ENCODE data around the gene ANAPC2. TPM values are rescaled to one million over a fixed set of nuclear protein-coding genes. Genes with fewer than 3 reads are reported as not detected.

Gene ANAPC2
- total RNA-seq, 1 donor from 2014 or later = 65.0 TPM

- Mint-ChIP-seq H3K4me1 (ENCODE audit: unreplicated experiment) (no peaks in the 10 kb centered on the region), H3K27ac (no peak overlapping the region), H3K27me3 (peaks cover 80% of the 10 kb centered on the region), H3K4me3 (no peak overlapping the region), H3K9me3 (no peaks in the 10 kb centered on the region), H3K36me3 (no peaks in the 10 kb centered on the region)
- TF ChIP-seq, protein P1, sequence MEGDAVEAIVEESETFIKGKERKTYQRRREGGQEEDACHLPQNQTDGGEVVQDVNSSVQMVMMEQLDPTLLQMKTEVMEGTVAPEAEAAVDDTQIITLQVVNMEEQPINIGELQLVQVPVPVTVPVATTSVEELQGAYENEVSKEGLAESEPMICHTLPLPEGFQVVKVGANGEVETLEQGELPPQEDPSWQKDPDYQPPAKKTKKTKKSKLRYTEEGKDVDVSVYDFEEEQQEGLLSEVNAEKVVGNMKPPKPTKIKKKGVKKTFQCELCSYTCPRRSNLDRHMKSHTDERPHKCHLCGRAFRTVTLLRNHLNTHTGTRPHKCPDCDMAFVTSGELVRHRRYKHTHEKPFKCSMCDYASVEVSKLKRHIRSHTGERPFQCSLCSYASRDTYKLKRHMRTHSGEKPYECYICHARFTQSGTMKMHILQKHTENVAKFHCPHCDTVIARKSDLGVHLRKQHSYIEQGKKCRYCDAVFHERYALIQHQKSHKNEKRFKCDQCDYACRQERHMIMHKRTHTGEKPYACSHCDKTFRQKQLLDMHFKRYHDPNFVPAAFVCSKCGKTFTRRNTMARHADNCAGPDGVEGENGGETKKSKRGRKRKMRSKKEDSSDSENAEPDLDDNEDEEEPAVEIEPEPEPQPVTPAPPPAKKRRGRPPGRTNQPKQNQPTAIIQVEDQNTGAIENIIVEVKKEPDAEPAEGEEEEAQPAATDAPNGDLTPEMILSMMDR (conservative IDR thresholded peaks at IDR 0.05) = no peak
- no peak for DNase-seq (ENCODE audit: extremely low spot score, unreplicated experiment)
Observed at GRCh38 chr9:137160716-137161557, 27.4 kb downstream of the ANAPC2 start.

DNA sequence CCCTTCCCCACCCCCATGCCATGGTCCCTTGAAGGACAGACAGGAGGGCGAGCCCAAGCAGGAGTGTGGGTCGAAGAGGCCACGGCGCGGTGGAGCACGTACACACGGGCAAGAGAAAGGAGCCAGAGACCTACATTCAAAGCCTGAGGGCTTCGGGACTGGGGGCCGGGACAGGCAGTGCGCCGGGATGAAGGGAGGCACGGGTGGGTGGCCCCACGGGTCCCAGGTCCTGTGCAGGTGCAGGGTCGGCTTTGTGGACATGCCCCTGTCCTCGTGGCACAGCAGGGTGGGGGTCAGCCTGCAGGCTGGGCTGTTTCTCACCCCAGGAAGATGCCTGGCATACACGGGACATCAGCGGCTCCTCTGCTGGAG lies 28.3 kb downstream of the ANAPC2 start:
- Mint-ChIP-seq H3K36me3 (no peaks in the 10 kb centered on the region), H3K4me3 (no peak overlapping the region), H3K27me3 (peaks cover 77% of the 10 kb centered on the region), H3K4me1 (ENCODE audit: unreplicated experiment) (no peaks in the 10 kb centered on the region), H3K27ac (no peak overlapping the region), H3K9me3 (no peaks in the 10 kb centered on the region)
- TF ChIP-seq, protein P1 (conservative IDR thresholded peaks at IDR 0.05) = no peak
- no peak for DNase-seq (ENCODE audit: extremely low spot score, unreplicated experiment)

DNA sequence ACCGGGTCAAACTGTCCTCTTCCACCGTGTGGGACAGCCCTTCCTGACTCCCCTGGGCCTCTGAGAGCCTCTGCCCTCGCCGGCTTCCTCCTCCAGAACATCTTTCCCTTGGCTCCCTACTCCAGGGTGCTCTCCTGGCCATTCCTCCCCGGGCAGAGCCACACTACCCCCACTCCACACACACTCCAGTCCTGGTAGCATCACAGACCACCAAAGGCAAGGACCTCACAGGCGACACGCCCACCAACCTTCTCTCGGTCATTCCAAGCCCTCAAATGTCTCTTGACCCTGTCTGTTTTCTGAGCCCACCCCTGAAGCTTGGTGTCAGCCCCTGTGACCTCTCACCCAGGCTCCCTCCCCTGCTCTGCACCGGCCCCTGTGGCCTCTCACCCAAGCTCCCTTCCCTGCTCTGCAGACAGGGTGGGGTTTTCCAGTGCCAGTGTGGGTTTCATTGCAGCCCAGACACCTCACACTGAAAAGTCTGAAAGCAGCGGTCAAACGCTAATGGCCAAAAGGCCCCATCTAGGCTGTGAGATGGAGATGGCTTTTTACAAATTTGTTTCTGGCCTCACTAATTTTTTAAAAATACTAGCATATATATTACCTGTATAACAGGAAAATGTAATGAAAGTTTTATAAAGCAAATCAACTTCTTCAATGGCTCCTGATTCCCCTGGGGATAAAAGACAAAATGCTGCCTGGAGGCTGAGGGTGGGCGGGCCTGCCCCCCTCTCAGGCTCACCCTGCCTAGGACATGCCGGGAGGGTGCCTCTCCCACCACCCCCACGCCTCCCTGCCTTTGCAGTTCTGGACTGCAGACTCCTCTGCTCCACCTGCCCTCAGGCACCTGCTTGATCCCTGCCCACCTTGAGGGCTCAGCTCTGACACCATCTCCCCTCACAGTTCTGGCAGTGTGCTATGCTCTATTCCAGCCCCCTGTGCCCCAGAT lies 29.0 kb downstream of the ANAPC2 start:
- peaks cover 77% of the 10 kb centered on the region for H3K27me3 Mint-ChIP-seq
- TF ChIP-seq, protein P1 (conservative IDR thresholded peaks at IDR 0.05) = no peak
- no peaks in the 10 kb centered on the region for H3K9me3 Mint-ChIP-seq
- no peak overlapping the region for H3K4me3 Mint-ChIP-seq
- no peak for DNase-seq (ENCODE audit: extremely low spot score, unreplicated experiment)
- H3K4me1 Mint-ChIP-seq (ENCODE audit: unreplicated experiment) = no peaks in the 10 kb centered on the region
- no peaks in the 10 kb centered on the region for H3K36me3 Mint-ChIP-seq
- no peak overlapping the region for H3K27ac Mint-ChIP-seq

DNA sequence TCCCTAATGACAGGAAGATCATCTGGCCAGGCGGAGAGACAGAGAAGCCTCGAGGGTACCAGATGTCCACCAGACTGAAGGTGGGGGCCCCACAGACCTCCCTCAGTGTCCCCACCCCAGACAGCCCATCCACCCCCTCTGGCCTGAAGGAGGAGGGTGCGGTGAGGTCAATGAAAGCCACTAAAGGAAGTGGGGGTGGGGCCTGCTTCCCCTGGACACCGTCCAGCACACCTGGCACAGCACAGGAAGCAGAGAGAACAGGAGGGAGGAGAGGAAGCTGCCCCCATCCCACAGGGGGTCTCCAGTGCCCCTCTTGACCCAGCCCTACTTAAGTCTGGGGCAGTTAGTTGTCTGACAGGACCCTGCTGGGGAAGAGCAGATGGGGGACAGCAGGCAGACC lies 29.7 kb downstream of the ANAPC2 start:
- no peaks in the 10 kb centered on the region for H3K36me3 Mint-ChIP-seq
- H3K4me1 Mint-ChIP-seq (ENCODE audit: unreplicated experiment) = no peaks in the 10 kb centered on the region
- no peaks in the 10 kb centered on the region for H3K9me3 Mint-ChIP-seq
- peaks cover 73% of the 10 kb centered on the region for H3K27me3 Mint-ChIP-seq
- H3K4me3 Mint-ChIP-seq = no peak overlapping the region
- no peak overlapping the region for H3K27ac Mint-ChIP-seq
- DNase-seq (ENCODE audit: extremely low spot score, unreplicated experiment) = no peak
- TF ChIP-seq, protein P1 (conservative IDR thresholded peaks at IDR 0.05) = no peak

DNA sequence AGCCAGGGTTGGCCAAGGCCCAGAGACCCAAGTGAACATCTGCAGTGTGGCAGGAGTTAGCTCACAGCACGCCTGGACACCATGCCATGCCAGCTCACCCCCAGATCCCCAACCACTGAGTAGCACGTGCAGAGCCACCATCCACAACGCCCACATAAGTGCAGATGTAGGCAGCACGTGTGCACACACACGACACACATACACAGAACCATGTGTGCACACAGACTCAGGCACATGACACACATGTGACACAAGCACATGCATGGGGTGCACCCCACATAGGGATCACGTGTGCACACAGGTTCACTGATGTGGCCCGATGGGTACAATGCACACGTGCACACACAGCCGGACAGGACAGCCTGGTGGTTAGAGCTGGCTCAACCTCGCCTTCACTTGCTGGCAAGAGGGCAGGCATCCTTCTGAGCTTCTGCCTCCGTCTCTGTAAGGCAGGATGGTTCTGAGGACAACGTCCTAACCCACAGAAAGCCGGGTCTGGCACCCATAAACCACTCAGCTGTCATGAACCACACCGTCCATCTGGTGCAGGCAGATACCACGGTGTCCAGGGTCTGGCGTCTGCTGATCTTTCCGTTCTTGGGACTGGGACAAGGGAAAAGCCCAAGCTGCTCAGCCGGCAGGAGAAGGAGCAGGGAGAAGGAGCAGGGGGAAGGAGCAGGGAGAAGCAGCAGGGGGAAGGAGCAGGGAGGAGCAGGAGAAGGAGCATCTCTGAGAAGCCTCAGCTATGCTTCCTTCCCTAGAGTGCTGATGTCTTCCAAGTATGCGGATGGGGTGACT lies 30.5 kb downstream of the ANAPC2 start:
- Mint-ChIP-seq H3K4me3 (no peak overlapping the region), H3K9me3 (no peaks in the 10 kb centered on the region), H3K4me1 (ENCODE audit: unreplicated experiment) (no peaks in the 10 kb centered on the region), H3K27me3 (peaks cover 65% of the 10 kb centered on the region), H3K27ac (no peak overlapping the region), H3K36me3 (no peaks in the 10 kb centered on the region)
- TF ChIP-seq, protein P1 (conservative IDR thresholded peaks at IDR 0.05) = no peak
- DNase-seq (ENCODE audit: extremely low spot score, unreplicated experiment) = no peak

All from type B pancreatic cell (in vitro differentiated cells).